ENCODE measurements around the gene MEIS2.

GRCh38 chr15:36886701-36887100, 213.6 kb downstream of the MEIS2 start:
- no peak for TF ChIP-seq EZH2 (IDR thresholded peaks at IDR 0.05; ENCODE audit: borderline replicate concordance, low read depth, low read length, severe bottlenecking)
- no peak for TF ChIP-seq CTCF (IDR thresholded peaks at IDR 0.05; ENCODE audit: borderline replicate concordance, extremely low read depth, low read length, poor library complexity, severe bottlenecking)

Measured in DND-41 (cell line).